HL-60 (cell line): ENCODE measurements around the gene PTPRN.

ENCODE experiments used
- DNase-seq, 2 experiments: peaks; one replicate each; pipeline ENCODE4 v3.0.0-alpha.2; 2010 to 2020; ENCODE audit warnings: low read depth in 1 of 2, low spot score in 1 of 2
- H3K27ac ChIP-seq: fragments of 250-450 bp; sonication (Bioruptor Pico); replicated peaks from 2 replicates; pipeline ENCODE4 v1.5.1; 2020; ENCODE audit warnings: mild to moderate bottlenecking, moderate library complexity
- H3K27me3 ChIP-seq: fragments of 250-450 bp; sonication (Bioruptor Pico); 2 replicates; pipeline ENCODE4 v1.5.1; 2021; ENCODE audit warnings: mild to moderate bottlenecking, moderate library complexity; ENCODE audit not compliant: insufficient read depth, poor library complexity, severe bottlenecking
- H3K4me3 ChIP-seq: replicated peaks from 2 replicates; pipeline ENCODE4 v1.5.1; 2011; ENCODE audit warnings: mild to moderate bottlenecking, control low read depth, low read length; ENCODE audit not compliant: insufficient read depth
- GABPA ChIP-seq: IDR thresholded peaks from 2 replicates; pipeline ENCODE4 v1.6.1; 2012; ENCODE audit warnings: low read depth
- POLR2AphosphoS5 ChIP-seq: IDR thresholded peaks from 2 replicates; pipeline ENCODE4 v1.6.1; 2012; ENCODE audit warnings: low read depth
- SPI1 ChIP-seq: IDR thresholded peaks from 2 replicates; pipeline ENCODE4 v1.6.1; 2012; ENCODE audit warnings: low read depth, mild to moderate bottlenecking, borderline replicate concordance
- long read RNA-seq: library from polyadenylated mRNA; unstranded; transcript quantifications from one replicate; pipeline ENCODE4 v2.0.0, GENCODE V29; 2020
- TF ChIP-seq, protein P1 (sequence below): IDR thresholded peaks from one replicate; pipeline ENCODE4 v1.5.1; 2011; ENCODE audit warnings: low read length, control low read depth, inconsistent platforms; ENCODE audit not compliant: insufficient read depth
- TF ChIP-seq, protein P2 (sequence below): IDR thresholded peaks from 2 replicates; pipeline ENCODE4 v1.6.1; 2012; ENCODE audit warnings: low read depth; ENCODE audit not compliant: insufficient replicate concordance

The PTPRN gene
- long read RNA-seq, result 0 reads

DNA sequence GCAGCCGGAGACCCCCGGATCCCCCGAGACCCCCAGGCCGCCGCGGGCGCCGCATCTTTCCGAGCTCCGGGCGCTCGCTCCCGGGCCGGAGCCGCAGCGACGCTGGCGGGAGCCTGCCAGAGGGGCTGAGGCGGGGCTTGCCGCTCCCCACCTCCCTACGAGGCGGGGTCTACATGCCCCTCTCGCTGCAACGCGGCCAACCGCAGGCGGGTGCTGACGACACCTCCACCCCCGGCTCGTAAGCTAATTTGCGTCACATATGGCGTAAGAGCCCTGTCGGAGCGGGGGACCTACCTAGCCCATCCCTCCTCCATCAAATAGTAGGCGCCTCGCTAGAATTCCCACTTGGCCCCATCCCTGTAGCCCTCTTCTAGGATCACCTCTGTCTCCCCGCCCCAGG is at the start of gene PTPRN:
Gene PTPRN (minus strand): TSS at position 124 of the 400 bp plus-strand sequence. CDS start 69 bp downstream, at position 55.
- Histone ChIP-seq H3K27ac (no peak within 1 kb of the TSS), H3K4me3 (no peak within 1 kb of the TSS), H3K27me3 (peaks cover 5% of the 10 kb centered on the region)
- DNase-seq, result no peak
- no peak for TF ChIP-seq GABPA
- TF ChIP-seq, protein P1, sequence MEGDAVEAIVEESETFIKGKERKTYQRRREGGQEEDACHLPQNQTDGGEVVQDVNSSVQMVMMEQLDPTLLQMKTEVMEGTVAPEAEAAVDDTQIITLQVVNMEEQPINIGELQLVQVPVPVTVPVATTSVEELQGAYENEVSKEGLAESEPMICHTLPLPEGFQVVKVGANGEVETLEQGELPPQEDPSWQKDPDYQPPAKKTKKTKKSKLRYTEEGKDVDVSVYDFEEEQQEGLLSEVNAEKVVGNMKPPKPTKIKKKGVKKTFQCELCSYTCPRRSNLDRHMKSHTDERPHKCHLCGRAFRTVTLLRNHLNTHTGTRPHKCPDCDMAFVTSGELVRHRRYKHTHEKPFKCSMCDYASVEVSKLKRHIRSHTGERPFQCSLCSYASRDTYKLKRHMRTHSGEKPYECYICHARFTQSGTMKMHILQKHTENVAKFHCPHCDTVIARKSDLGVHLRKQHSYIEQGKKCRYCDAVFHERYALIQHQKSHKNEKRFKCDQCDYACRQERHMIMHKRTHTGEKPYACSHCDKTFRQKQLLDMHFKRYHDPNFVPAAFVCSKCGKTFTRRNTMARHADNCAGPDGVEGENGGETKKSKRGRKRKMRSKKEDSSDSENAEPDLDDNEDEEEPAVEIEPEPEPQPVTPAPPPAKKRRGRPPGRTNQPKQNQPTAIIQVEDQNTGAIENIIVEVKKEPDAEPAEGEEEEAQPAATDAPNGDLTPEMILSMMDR, result no peak
- no peak for TF ChIP-seq SPI1
- no peak for TF ChIP-seq POLR2AphosphoS5
- TF ChIP-seq, protein P2, sequence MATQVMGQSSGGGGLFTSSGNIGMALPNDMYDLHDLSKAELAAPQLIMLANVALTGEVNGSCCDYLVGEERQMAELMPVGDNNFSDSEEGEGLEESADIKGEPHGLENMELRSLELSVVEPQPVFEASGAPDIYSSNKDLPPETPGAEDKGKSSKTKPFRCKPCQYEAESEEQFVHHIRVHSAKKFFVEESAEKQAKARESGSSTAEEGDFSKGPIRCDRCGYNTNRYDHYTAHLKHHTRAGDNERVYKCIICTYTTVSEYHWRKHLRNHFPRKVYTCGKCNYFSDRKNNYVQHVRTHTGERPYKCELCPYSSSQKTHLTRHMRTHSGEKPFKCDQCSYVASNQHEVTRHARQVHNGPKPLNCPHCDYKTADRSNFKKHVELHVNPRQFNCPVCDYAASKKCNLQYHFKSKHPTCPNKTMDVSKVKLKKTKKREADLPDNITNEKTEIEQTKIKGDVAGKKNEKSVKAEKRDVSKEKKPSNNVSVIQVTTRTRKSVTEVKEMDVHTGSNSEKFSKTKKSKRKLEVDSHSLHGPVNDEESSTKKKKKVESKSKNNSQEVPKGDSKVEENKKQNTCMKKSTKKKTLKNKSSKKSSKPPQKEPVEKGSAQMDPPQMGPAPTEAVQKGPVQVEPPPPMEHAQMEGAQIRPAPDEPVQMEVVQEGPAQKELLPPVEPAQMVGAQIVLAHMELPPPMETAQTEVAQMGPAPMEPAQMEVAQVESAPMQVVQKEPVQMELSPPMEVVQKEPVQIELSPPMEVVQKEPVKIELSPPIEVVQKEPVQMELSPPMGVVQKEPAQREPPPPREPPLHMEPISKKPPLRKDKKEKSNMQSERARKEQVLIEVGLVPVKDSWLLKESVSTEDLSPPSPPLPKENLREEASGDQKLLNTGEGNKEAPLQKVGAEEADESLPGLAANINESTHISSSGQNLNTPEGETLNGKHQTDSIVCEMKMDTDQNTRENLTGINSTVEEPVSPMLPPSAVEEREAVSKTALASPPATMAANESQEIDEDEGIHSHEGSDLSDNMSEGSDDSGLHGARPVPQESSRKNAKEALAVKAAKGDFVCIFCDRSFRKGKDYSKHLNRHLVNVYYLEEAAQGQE, result no peak

DNA sequence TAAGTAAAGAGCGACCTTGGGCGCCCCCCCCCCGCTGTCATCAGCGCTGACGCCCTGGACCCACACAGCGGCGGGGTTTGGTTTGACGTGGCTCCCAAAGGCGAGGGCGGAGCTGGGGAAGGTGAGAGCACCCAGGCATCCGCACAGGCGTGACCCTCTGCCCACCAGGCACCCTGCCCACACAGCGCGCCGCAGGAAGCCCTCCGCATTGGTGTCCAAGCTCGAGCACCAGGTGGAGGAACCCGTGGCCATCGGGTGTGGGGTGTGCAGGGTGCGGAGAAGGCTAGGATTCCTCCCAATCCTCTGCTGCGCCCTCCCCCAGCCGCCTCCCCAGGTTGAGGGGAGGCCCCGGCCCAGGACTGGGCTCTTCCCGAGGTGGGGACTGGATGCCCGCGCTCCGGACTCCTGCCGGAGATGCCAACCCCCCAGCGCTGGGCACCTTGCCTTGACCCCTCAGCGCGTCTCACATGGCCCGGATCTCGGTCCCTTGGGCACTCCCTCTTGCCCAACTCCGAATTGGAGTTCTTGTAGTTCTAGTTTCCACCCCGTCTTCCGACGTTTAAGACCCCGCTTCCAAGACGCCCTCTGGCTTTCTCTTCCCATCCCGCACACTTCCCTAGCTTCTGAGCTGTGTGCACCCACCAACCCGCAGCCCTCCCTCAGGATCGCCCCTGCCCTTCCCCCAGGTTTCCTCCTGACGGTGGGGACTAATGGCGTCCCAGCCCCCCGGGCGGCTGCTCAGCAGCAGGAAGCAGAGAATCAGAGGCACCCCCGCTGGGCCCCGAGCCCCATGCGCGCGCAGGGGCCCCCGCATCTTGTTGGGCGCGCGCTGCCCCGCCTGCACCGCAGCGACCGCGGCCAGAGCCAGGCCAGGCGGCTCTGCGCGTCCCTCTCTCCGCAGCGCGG is 49.2 kb upstream of the PTPRN start:
- DNase-seq, result no peak
- Histone ChIP-seq H3K27ac (no peak overlapping the region), H3K27me3 (peaks cover 25% of the 10 kb centered on the region), H3K4me3 (peak overlapping the region; percentile 3; the same call in 1 of the 2 replicates)
- TF ChIP-seq, protein P2, result no peak
- TF ChIP-seq, protein P1, result no peak
- no peak for TF ChIP-seq POLR2AphosphoS5
- TF ChIP-seq GABPA, result no peak

DNA sequence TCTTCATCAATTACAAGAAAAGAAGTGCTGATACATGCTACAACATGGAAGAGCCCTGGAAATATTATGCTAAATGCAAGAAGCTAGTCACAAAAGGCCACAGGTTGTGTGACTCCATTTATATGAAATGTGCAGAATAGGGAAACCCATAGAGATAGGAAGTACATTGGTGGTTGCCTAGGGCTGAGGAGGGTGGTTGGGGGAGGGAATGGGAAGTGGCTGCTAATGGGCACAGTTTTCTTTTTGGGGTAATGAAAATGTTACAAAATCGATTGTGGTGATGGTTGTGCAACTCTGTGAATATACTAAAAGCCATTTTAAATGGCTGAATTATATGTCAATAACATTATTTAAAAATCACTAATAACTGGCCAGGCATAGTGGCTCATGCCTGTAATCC is 47.6 kb upstream of the PTPRN start:
- H3K27ac ChIP-seq, result peak overlapping the region; percentile 49
- DNase-seq, result peak; percentile 81 to 91
- TF ChIP-seq, protein P2, result no peak
- TF ChIP-seq POLR2AphosphoS5 (peak; percentile 47; the same call in 1 of the 2 replicates), GABPA (no peak; the same call in 1 of the 2 replicates), SPI1 (peak; percentile 89)
- TF ChIP-seq, protein P1, result no peak
- peaks cover 25% of the 10 kb centered on the region for H3K27me3 ChIP-seq
- H3K4me3 ChIP-seq, result no peak overlapping the region
